Measurements from ENCODE around the gene LPP. TPM values are rescaled to one million over a fixed set of nuclear protein-coding genes. Genes with fewer than 3 reads are reported as not detected.

LPP gene
- polyA plus RNA-seq, 3 donors: 14.1 to 23.2 (median 15.3) TPM

DNA sequence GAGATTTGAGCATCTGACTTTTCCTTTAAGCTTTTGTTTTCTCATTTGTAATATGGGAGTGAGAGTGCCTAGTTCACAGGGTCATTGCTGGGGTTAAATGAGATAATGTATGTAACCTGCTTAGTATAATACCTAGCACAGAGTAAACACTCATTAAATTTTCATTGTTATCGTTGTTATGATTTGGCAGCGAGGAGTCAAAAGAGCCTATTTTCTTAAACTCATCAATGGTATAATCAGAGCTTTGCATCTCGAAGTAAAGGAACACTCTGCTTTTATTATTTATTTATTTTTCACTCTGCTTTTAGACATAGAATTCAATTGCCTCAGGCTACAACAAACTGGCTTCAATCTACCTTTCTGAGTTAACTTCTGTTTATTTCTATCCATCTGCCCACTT lies 52.8 kb downstream of the LPP start:
- no peak overlapping the region for H3K4me3 ChIP-seq (replicated peaks in 1 of 3; ENCODE audit: low read depth in 2 of 3, low read length in 3 of 3)
- no peak overlapping the region for H2AFZ ChIP-seq (ENCODE audit: insufficient read depth, low read depth, low read length, poor library complexity, severe bottlenecking)
- no peaks in the 10 kb centered on the region for H3K27me3 Mint-ChIP-seq (ENCODE audit: low read depth in 3 of 3)
- H3K4me2 ChIP-seq (replicated peaks; ENCODE audit: extremely low read depth, low read length, poor library complexity, severe bottlenecking): no peak overlapping the region
- intact Hi-C loops (cut with micrococcal nuclease): no loop called here
- H3K4me3 Mint-ChIP-seq: no peak overlapping the region
- peaks cover 4% of the 10 kb centered on the region for H3K79me2 ChIP-seq (ENCODE audit: insufficient read depth, low read length)
- no peak overlapping the region for H3K27ac ChIP-seq (ENCODE audit: low read depth in 1 of 2, low read length in 2 of 2)
- peaks cover 0 to 3% (median 0%) of the 10 kb centered on the region in 7 donors for H3K9me3 Mint-ChIP-seq
- peaks cover 38 to 47% of the 10 kb centered on the region in 2 donors for H3K36me3 Mint-ChIP-seq
- H4K20me1 ChIP-seq (ENCODE audit: insufficient read depth, low read length): peaks cover 22% of the 10 kb centered on the region
- no peaks in the 10 kb centered on the region for H3K4me1 ChIP-seq (ENCODE audit: control insufficient read depth in 1 of 2, insufficient read depth in 2 of 2, low read length in 2 of 2)
- no peak for DNase-seq
- TF ChIP-seq CTCF (IDR thresholded peaks at IDR 0.05): no peak
- H3K4me1 Mint-ChIP-seq: peaks cover 1% of the 10 kb centered on the region
- no peak overlapping the region for H3K9ac ChIP-seq (ENCODE audit: insufficient read depth, low read length, poor library complexity, severe bottlenecking)
- WGBS (ENCODE audit: insufficient coverage): 100% methylated on average over 1 of the region's 3 CpGs
- H3K9me3 ChIP-seq (replicated peaks in 1 of 2; ENCODE audit: control insufficient read depth in 1 of 2, insufficient read depth in 1 of 2, low read length in 2 of 2): no peaks in the 10 kb centered on the region
- H3K27me3 ChIP-seq (ENCODE audit: control insufficient read depth in 2 of 2, insufficient read depth in 2 of 2, low read length in 2 of 2): no peaks in the 10 kb centered on the region
- peaks cover 2 to 29% of the 10 kb centered on the region in 2 donors for H3K36me3 ChIP-seq (replicated peaks in 1 of 2; ENCODE audit: control insufficient read depth in 1 of 2, insufficient read depth in 2 of 2, low read length in 2 of 2)
- no peak overlapping the region for H3K27ac Mint-ChIP-seq

DNA sequence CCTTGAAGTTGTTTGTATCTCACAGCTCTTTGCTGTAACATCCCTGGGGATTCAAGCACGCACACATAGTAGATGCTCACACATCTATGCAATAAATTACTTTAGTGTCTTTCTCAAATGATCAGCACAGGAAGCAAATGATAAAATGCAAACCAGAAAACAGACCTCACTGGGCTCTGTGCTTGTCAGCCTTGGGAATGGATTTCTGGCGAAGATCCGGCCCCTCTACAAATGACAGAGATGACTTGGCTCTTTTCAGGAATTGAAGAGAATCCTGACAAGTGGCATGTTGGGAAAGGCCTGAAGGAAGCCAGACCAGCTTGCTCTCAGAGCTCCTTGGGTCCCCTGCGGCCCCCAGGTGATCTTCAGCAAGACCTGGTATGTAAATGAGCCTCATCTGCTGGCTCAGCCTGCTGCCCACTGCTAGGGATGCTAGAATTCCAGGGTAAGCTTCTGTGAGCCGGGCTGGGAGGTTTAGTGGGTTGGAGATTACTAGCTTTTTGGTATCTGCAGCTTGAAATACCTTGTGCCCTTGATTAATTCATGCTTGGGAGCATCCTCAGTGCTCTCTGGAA lies 54.1 kb downstream of the LPP start:
- Mint-ChIP-seq H3K4me1 (peaks cover 4% of the 10 kb centered on the region), H3K27me3 (ENCODE audit: low read depth in 3 of 3) (peaks cover 0 to 2% (median 0%) of the 10 kb centered on the region in 3 donors), H3K27ac (no peak overlapping the region), H3K36me3 (peaks cover 41 to 45% of the 10 kb centered on the region in 2 donors), H3K9me3 (no peaks in the 10 kb centered on the region), H3K4me3 (no peak overlapping the region)
- no peak overlapping the region for H2AFZ ChIP-seq (ENCODE audit: insufficient read depth, low read depth, low read length, poor library complexity, severe bottlenecking)
- H3K4me1 ChIP-seq (ENCODE audit: control insufficient read depth in 1 of 2, insufficient read depth in 2 of 2, low read length in 2 of 2): no peaks in the 10 kb centered on the region
- no peak for TF ChIP-seq CTCF (IDR thresholded peaks at IDR 0.05)
- H3K27me3 ChIP-seq (ENCODE audit: control insufficient read depth in 2 of 2, insufficient read depth in 2 of 2, low read length in 2 of 2): no peaks in the 10 kb centered on the region
- H3K79me2 ChIP-seq (ENCODE audit: insufficient read depth, low read length): peaks cover 4% of the 10 kb centered on the region
- intact Hi-C loops (cut with micrococcal nuclease): no loop called here
- no peak overlapping the region for H3K27ac ChIP-seq (ENCODE audit: low read depth in 1 of 2, low read length in 2 of 2)
- no peak overlapping the region for H3K4me3 ChIP-seq (replicated peaks in 1 of 3; ENCODE audit: low read depth in 2 of 3, low read length in 3 of 3)
- peaks cover 14% of the 10 kb centered on the region for H4K20me1 ChIP-seq (ENCODE audit: insufficient read depth, low read length)
- peaks cover 2 to 29% of the 10 kb centered on the region in 2 donors for H3K36me3 ChIP-seq (replicated peaks in 1 of 2; ENCODE audit: control insufficient read depth in 1 of 2, insufficient read depth in 2 of 2, low read length in 2 of 2)
- no peak for DNase-seq
- H3K9me3 ChIP-seq (replicated peaks in 1 of 2; ENCODE audit: control insufficient read depth in 1 of 2, insufficient read depth in 1 of 2, low read length in 2 of 2): no peaks in the 10 kb centered on the region
- H3K4me2 ChIP-seq (replicated peaks; ENCODE audit: extremely low read depth, low read length, poor library complexity, severe bottlenecking): no peak overlapping the region
- H3K9ac ChIP-seq (ENCODE audit: insufficient read depth, low read length, poor library complexity, severe bottlenecking): no peak overlapping the region
- WGBS (ENCODE audit: insufficient coverage): 100% methylated on average over 5 of the region's 5 CpGs

Data from CD14-positive monocyte (primary cell).